SW480 (cell line): ENCODE measurements around the gene SLC38A10.
A peak's percentile ranks its signal among the peaks of the same experiment; 100 is the strongest.

ENCODE experiments used
- DNase-seq: peaks from one replicate; pipeline ENCODE4 v3.0.0-alpha.2; 2016; ENCODE audit warnings: low spot score

The SLC38A10 gene

GRCh38 chr17:81330884-81331245, 35.8 kb upstream of the SLC38A10 start:
- no peak for DNase-seq

- peak; percentile 79 for DNase-seq
Observed at GRCh38 chr17:81329927-81330883, 35.1 kb upstream of the SLC38A10 start.

- DNase-seq = peak; percentile 95
Observed at GRCh38 chr17:81328978-81329926, 34.1 kb upstream of the SLC38A10 start.

- DNase-seq = no peak
Observed at GRCh38 chr17:81328489-81328888, 33.4 kb upstream of the SLC38A10 start.

GRCh38 chr17:81325714-81326358, 30.7 kb upstream of the SLC38A10 start:
- no peak for DNase-seq

- no peak for DNase-seq
Observed at GRCh38 chr17:81324851-81325713, 30.0 kb upstream of the SLC38A10 start.

GRCh38 chr17:81324177-81324850, 29.2 kb upstream of the SLC38A10 start:
- no peak for DNase-seq

- no peak for DNase-seq
Observed at GRCh38 chr17:81323411-81323868, 28.3 kb upstream of the SLC38A10 start.

GRCh38 chr17:81323083-81323369, 27.9 kb upstream of the SLC38A10 start:
- DNase-seq = no peak

GRCh38 chr17:81322271-81323082, 27.4 kb upstream of the SLC38A10 start:
- DNase-seq = peak; percentile 50

- no peak for DNase-seq
Observed at GRCh38 chr17:81317961-81318605, 23.0 kb upstream of the SLC38A10 start.

- DNase-seq = no peak
Observed at GRCh38 chr17:81317530-81317821, 22.4 kb upstream of the SLC38A10 start.

GRCh38 chr17:81315885-81316391, 20.8 kb upstream of the SLC38A10 start:
- DNase-seq = no peak

- no peak for DNase-seq
Observed at GRCh38 chr17:81315129-81315884, 20.2 kb upstream of the SLC38A10 start.

- no peak for DNase-seq
Observed at GRCh38 chr17:81314398-81315081, 19.4 kb upstream of the SLC38A10 start.

GRCh38 chr17:81313776-81314397, 18.8 kb upstream of the SLC38A10 start:
- DNase-seq = no peak

- DNase-seq = no peak
Observed at GRCh38 chr17:81312624-81313325, 17.7 kb upstream of the SLC38A10 start.
